Keratinocyte (primary cell): Measurements from ENCODE around the gene IPO11. TPM values are rescaled to one million over a fixed set of nuclear protein-coding genes. Genes with fewer than 3 reads are reported as not detected.

Experiments used
- DNase-seq: peaks from one replicate; pipeline ENCODE4 v3.0.0-alpha.2; 2011; ENCODE audit warnings: low read depth, missing footprints, low spot score
- FAIRE-seq: peaks from 2 replicates; lab custom pipeline; 2011; peaks lifted over from hg19 to GRCh38; lab: Jason Lieb, UNC
- H2AFZ ChIP-seq: 2 replicates; pipeline ENCODE4 v1.6.0; 2012; ENCODE audit warnings: low read length, control low read depth, inconsistent platforms; ENCODE audit not compliant: control insufficient read depth
- H3K27ac ChIP-seq: 2 replicates; pipeline ENCODE4 v1.5.1; 2011; ENCODE audit warnings: low read length; ENCODE audit not compliant: control insufficient read depth, insufficient read depth
- H3K27me3 ChIP-seq: 3 replicates; pipeline ENCODE4 v1.6.0; 2011; ENCODE audit warnings: low read length; ENCODE audit not compliant: control insufficient read depth, insufficient read depth; ENCODE audit errors: extremely low read depth
- H3K36me3 ChIP-seq, 2 experiments: 2 replicates in 1 of 2; 3 replicates in 1 of 2; pipeline ENCODE4 v1.5.1; 2011; ENCODE audit warnings: low read length in 2 of 2, mild to moderate bottlenecking in 1 of 2; ENCODE audit not compliant: control insufficient read depth in 2 of 2, insufficient read depth in 2 of 2; ENCODE audit errors: extremely low read depth in 1 of 2
- H3K4me1 ChIP-seq: 3 replicates; pipeline ENCODE4 v1.5.1; 2011; ENCODE audit warnings: low read length; ENCODE audit not compliant: control insufficient read depth, insufficient read depth; ENCODE audit errors: extremely low read depth
- H3K4me2 ChIP-seq: 3 replicates; pipeline ENCODE4 v1.6.0; 2011; ENCODE audit warnings: low read depth, low read length; ENCODE audit not compliant: control insufficient read depth, insufficient read depth; ENCODE audit errors: extremely low read depth
- H3K4me3 ChIP-seq, 3 experiments: fragments of 200-600 bp in 1 of 3; sonication (generic) in 1 of 3; 2 replicates in 2 of 3; 3 replicates in 1 of 3; pipeline ENCODE4 v1.5.1; 2011 to 2016; ENCODE audit warnings: low read length in 3 of 3, mild to moderate bottlenecking in 3 of 3, control low read depth in 2 of 3, inconsistent platforms in 1 of 3, low read depth in 1 of 3, mixed read lengths in 1 of 3, mixed run types in 1 of 3, moderate library complexity in 1 of 3; ENCODE audit not compliant: control insufficient read depth in 2 of 3, insufficient read depth in 2 of 3; ENCODE audit errors: extremely low read depth in 1 of 3
- H3K79me2 ChIP-seq: 2 replicates; pipeline ENCODE4 v1.6.0; 2012; ENCODE audit warnings: low read length; ENCODE audit not compliant: control insufficient read depth, insufficient read depth
- H3K9ac ChIP-seq: 3 replicates; pipeline ENCODE4 v1.6.0; 2011; ENCODE audit warnings: low read length; ENCODE audit not compliant: control insufficient read depth, insufficient read depth; ENCODE audit errors: extremely low read depth
- H3K9me1 ChIP-seq: 3 replicates; pipeline ENCODE4 v1.6.0; 2011; ENCODE audit warnings: low read length; ENCODE audit not compliant: control insufficient read depth, insufficient read depth; ENCODE audit errors: extremely low read depth
- H3K9me3 ChIP-seq: 2 replicates; pipeline ENCODE4 v1.5.1; 2012; ENCODE audit warnings: low read depth, low read length; ENCODE audit not compliant: control insufficient read depth
- H4K20me1 ChIP-seq: 3 replicates; pipeline ENCODE4 v1.6.0; 2011; ENCODE audit warnings: low read length; ENCODE audit not compliant: control insufficient read depth, insufficient read depth; ENCODE audit errors: extremely low read depth
- CTCF ChIP-seq, 3 experiments: IDR thresholded peaks in 1 of 3; conservative IDR thresholded peaks in 1 of 3; optimal IDR thresholded peaks in 1 of 3; 2 replicates in 2 of 3; 3 replicates in 1 of 3; pipeline versions ENCODE3 to v1.5.1; 2011; ENCODE audit warnings: low read length in 3 of 3, mild to moderate bottlenecking in 3 of 3, moderate library complexity in 2 of 3, control low read depth in 1 of 3, inconsistent platforms in 1 of 3; ENCODE audit not compliant: insufficient read depth in 2 of 3; ENCODE audit errors: extremely low read depth in 1 of 3
- EZH2 ChIP-seq: IDR thresholded peaks from one replicate; pipeline ENCODE4 v1.6.1; 2012; ENCODE audit warnings: inconsistent platforms, mild to moderate bottlenecking, low read length, moderate library complexity
- dilution Hi-C: fragments of 300-500 bp; cut with MboI; formaldehyde crosslinking; loops from one replicate; pipeline ENCODE4 v1.7.0; 2020; ENCODE audit warnings: low sequenced_read_pairs; ENCODE audit not compliant: extremely low pct_ligation_motif_present
- polyA plus RNA-seq, 5 experiments: library from polyadenylated mRNA; depleted of rRNA in 3 of 5; stranded (reverse) in 3 of 5; stranded (forward) in 1 of 5; unstranded in 1 of 5; fragments of >200 nt; gene quantifications; 1 replicate in 1 of 5; 2 replicates in 3 of 5; 3 replicates in 1 of 5; pipeline versions ENCODE4 v1.2.1 to v1.2.3, GENCODE V29; 2011 to 2012; ENCODE audit warnings: missing spikeins in 2 of 5, low read depth in 1 of 5, low replicate concordance in 1 of 5

IPO11 gene
- polyA plus RNA-seq, 1 donor (not counting 4 experiments of a cell fraction or from before 2014, with no cell fraction given) = 34.7 TPM

GRCh38 chr5:62652225-62652624 lies 239.7 kb downstream of the IPO11 start:
- Histone ChIP-seq H3K4me1 (no peaks in the 10 kb centered on the region), H3K27me3 (no peaks in the 10 kb centered on the region), H2AFZ (no peak overlapping the region), H3K79me2 (no peaks in the 10 kb centered on the region), H3K9me1 (no peaks in the 10 kb centered on the region), H3K4me3 (no peak overlapping the region), H3K9me3 (no peaks in the 10 kb centered on the region), H3K27ac (no peak overlapping the region), H3K9ac (no peak overlapping the region), H3K36me3 (no peaks in the 10 kb centered on the region), H3K4me2 (no peak overlapping the region), H4K20me1 (no peaks in the 10 kb centered on the region)
- TF ChIP-seq EZH2 (no peak), CTCF (optimal IDR thresholded peaks at IDR 0.05 in 1 of 3, IDR thresholded peaks at IDR 0.05 in 1 of 3, conservative IDR thresholded peaks at IDR 0.05 in 1 of 3; ENCODE audit: extremely low read depth in 1 of 3, insufficient read depth in 2 of 3, low read length in 3 of 3) (no peak)
- FAIRE-seq (no peak), DNase-seq (no peak)
- dilution Hi-C loops = no loop called here

- Histone ChIP-seq H3K9ac (no peak overlapping the region), H3K36me3 (no peaks in the 10 kb centered on the region), H2AFZ (no peak overlapping the region), H4K20me1 (no peaks in the 10 kb centered on the region), H3K4me2 (no peak overlapping the region), H3K79me2 (no peaks in the 10 kb centered on the region), H3K9me1 (no peaks in the 10 kb centered on the region), H3K4me1 (no peaks in the 10 kb centered on the region), H3K27ac (no peak overlapping the region), H3K27me3 (no peaks in the 10 kb centered on the region), H3K4me3 (no peak overlapping the region), H3K9me3 (no peaks in the 10 kb centered on the region)
- no peak for DNase-seq
- dilution Hi-C loops = no loop called here
- FAIRE-seq = no peak
- TF ChIP-seq CTCF (optimal IDR thresholded peaks at IDR 0.05 in 1 of 3, IDR thresholded peaks at IDR 0.05 in 1 of 3, conservative IDR thresholded peaks at IDR 0.05 in 1 of 3; ENCODE audit: extremely low read depth in 1 of 3, insufficient read depth in 2 of 3, low read length in 3 of 3) = no peak
- TF ChIP-seq EZH2 = no peak
Measured at GRCh38 chr5:62653001-62653863, 240.7 kb downstream of the IPO11 start.
